ENCODE measurements around the gene CCDC12. TPM values are rescaled to one million over a fixed set of nuclear protein-coding genes. Genes with fewer than 3 reads are reported as not detected.

CCDC12 gene
- polyA plus RNA-seq (ENCODE audit: insufficient read length) = 45.4 TPM
- long read RNA-seq, donor 1, transcript CCDC12-211 (1 exons, 2,412 nt) = major isoform, 19 of 46 reads
- long read RNA-seq, donor 1, partial matches to known transcripts = 25 of 46 reads
- long read RNA-seq, donor 1, other reads (novel, unspliced or antisense) = 0 of 46 reads
- long read RNA-seq, donor 2, transcript CCDC12-211 (1 exons, 2,412 nt) = major isoform, 12 of 51 reads
- long read RNA-seq, donor 2, transcript CCDC12-204 (2 exons, 572 nt) = minor isoform, 7 of 51 reads
- long read RNA-seq, donor 2, partial matches to known transcripts = 23 of 51 reads
- long read RNA-seq, donor 2, other reads (novel, unspliced or antisense) = 5 of 51 reads
- long read RNA-seq, donor 3, transcript CCDC12-211 (1 exons, 2,412 nt) = major isoform, 13 of 37 reads
- long read RNA-seq, donor 3, partial matches to known transcripts = 23 of 37 reads
- long read RNA-seq, donor 3, other reads (novel, unspliced or antisense) = 0 of 37 reads
- long read RNA-seq, donor 4, transcript CCDC12-211 (1 exons, 2,412 nt) = major isoform, 5 of 5 reads
- long read RNA-seq, donor 4, partial matches to known transcripts = 0 of 5 reads
- long read RNA-seq, donor 4, other reads (novel, unspliced or antisense) = 0 of 5 reads
- long read RNA-seq, donor 5, transcript CCDC12-211 (1 exons, 2,412 nt) = major isoform, 21 of 99 reads
- long read RNA-seq, donor 5, partial matches to known transcripts = 66 of 99 reads
- long read RNA-seq, donor 5, other reads (novel, unspliced or antisense) = 7 of 99 reads
- long read RNA-seq, donor 6, transcript CCDC12-211 (1 exons, 2,412 nt) = major isoform, 8 of 37 reads
- long read RNA-seq, donor 6, partial matches to known transcripts = 21 of 37 reads
- long read RNA-seq, donor 6, other reads (novel, unspliced or antisense) = 7 of 37 reads
- long read RNA-seq, donor 7, transcript CCDC12-205 (4 exons, 897 nt) = minor isoform, 5 of 64 reads
- long read RNA-seq, donor 7, transcript CCDC12-211 (1 exons, 2,412 nt) = major isoform, 18 of 64 reads
- long read RNA-seq, donor 7, partial matches to known transcripts = 33 of 64 reads
- long read RNA-seq, donor 7, other reads (novel, unspliced or antisense) = 6 of 64 reads
- long read RNA-seq, donor 8, transcript CCDC12-211 (1 exons, 2,412 nt) = major isoform, 5 of 21 reads
- long read RNA-seq, donor 8, partial matches to known transcripts = 13 of 21 reads
- long read RNA-seq, donor 8, other reads (novel, unspliced or antisense) = 0 of 21 reads

DNA sequence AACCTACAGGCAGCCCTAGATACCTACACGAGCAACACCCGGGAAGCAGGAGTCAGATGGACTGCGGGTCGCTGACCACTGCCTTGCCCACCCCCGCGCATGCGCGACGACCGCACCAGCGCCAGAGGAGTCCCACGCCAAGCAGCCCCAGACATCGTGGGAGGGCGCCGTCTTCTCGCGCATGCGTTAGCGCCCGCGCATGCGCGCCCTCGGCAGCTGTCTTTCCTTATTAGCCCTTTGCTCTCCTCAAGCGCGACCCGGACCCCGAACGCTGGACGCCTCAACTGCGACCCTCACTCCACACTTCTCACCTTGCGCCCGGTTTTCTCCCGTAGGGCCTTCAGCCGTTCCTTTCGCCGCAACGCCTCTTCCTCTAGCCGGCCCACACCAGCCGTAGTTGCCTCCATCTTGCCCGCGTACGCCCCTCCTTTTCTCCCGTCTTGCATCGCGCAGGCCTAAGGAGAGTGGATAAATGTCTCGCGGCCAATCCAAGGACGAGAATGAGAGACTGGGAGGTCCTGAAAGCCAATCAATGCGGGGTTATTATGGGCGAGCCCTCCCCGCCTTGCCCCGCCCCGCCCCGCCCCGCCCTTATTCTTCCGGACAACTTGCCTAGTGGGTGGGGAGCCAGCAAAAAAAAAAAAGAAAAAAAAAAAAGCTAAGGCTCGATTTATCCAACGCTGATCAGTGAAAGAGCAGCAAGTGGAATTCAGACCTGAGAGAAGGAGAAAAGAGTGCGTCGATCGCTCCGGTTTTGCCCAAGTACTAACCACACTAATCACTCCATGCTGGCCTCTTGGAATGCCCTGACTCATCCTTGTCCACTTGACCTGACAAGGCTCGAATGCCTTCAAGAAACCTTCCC lies at the start of gene CCDC12:
Gene CCDC12 (minus strand): TSS at position 420 of the 865 bp plus-strand sequence. CDS start 13 bp downstream, at position 407.
- peak; percentile 98 for DNase-seq

DNA sequence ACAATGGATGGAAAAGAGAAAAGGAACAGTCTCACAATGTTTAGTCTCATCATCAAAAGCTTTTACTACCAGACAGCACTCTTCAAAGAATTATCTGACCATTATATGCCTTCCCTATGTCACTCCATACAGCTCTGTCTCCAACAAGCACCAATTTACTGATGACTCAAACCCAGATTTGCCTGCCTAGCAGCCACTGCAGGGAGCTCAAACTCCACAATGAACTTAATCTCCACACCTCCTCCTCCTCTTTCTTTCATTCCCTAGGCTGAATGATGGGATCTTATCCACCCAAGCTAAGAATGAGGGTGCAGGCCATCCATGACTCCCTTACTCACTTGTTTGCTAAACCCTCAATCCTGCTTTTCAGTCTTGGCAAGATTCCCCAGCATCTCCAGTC lies 48.4 kb upstream of the CCDC12 start:
- DNase-seq = no peak

- DNase-seq = no peak
These were observed 46.1 kb upstream of the CCDC12 start for GRCh38 chr3:47022641-47023071.

DNA sequence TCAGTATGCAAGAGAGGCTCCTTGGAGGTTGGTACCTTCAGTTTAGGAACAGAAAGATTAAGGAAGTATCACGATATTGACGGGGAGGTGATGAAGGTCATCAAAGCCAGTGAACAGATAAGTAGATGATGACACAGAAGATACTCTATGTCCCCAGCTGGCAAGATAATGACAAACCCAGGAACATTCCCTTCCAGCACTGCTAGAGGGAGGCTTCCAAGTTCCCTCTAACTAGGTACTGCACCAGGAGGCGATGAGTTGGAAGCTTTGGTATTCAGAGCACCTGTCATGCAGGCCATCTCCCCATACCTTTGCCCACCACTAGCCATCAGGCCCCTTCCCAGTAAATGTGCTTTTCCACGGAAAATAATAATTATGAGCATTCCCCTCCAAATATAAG lies 43.8 kb upstream of the CCDC12 start:
- no peak for DNase-seq

GRCh38 chr3:47019201-47019600 lies 42.7 kb upstream of the CCDC12 start:
- no peak for DNase-seq

DNA sequence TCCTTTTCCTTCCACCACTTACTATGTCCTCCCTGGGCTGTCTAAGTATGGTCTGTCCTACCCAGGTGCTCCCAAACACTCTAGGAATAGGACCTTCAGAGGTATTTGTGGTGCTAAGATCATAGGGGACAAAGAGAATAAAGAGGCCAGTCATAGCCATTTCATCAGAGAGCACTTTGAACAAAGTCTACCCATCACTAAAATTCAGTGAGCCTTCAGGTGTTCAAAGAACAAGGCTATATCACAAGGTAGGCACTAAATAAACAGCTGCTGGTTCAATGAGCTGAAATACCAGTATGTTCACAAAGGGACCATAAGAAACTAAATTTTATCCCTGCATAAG lies 41.7 kb upstream of the CCDC12 start:
- DNase-seq = no peak

DNA sequence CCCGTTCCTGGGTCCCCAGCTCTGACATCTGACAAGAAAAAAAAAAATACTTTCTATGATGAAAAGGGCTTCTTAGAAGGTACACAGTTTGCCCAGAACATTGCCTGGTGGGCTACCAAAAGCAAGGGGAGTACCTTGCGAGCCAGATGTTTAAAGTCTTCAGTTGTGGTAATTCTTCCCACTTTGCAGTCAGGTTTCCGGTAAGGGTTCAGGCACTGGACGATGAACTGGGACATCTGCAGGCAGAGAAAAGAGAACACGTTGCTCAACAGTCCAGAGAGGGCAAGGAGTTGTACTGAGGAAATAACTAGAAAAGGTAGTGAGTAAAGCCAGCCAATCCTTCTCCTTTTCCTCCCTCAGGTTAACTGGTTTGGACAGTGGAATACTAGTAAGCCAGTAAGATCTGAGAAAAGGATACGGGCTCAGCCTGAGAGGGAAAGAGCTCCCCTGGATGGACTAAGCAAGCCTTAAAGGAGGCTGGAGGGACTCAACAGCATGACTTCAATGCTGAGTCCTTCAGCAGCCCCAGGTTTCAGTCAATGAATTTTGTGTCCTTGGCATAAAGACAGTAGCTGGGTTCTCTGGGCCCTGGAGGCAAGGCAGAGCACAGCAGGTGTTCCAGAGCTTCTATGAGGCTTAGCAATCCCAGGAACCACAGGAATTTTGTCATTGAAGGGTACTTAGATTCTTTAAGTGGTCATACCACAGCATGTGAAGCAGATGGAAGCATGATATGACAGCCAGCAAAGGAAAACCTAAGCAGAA lies 41.1 kb upstream of the CCDC12 start:
- no peak for DNase-seq

DNA sequence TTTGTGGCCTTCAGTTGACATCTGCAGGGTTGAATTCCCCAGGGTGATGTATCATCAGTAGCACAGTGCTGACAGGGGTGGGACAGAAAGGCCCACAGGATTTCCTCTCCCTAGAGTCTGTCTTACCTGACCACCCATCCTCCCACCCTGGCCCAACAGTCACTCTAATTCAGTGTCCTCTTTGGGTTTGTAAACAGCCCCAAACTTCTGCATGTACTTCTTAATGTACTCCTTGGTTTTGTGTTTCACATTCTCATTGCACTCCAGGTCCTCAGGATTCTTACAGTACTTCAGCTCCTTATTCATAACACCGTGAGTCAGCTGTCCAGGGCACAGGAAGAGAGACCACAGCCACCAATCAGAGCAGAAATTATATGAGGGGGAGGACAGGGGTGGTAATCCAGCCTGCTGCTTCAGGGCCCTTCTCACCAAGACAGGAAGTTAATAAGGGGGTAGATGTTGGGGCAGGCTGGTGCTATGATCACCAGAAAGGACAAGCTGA lies 40.4 kb upstream of the CCDC12 start:
- DNase-seq = no peak

- no peak for DNase-seq
These were observed 39.8 kb upstream of the CCDC12 start for GRCh38 chr3:47016086-47016933.

GRCh38 chr3:47015151-47015550 lies 38.6 kb upstream of the CCDC12 start:
- no peak for DNase-seq

- no peak for DNase-seq
These were observed 37.5 kb upstream of the CCDC12 start for GRCh38 chr3:47014036-47014435.

GRCh38 chr3:47013231-47013630 lies 36.7 kb upstream of the CCDC12 start:
- DNase-seq = no peak

DNA sequence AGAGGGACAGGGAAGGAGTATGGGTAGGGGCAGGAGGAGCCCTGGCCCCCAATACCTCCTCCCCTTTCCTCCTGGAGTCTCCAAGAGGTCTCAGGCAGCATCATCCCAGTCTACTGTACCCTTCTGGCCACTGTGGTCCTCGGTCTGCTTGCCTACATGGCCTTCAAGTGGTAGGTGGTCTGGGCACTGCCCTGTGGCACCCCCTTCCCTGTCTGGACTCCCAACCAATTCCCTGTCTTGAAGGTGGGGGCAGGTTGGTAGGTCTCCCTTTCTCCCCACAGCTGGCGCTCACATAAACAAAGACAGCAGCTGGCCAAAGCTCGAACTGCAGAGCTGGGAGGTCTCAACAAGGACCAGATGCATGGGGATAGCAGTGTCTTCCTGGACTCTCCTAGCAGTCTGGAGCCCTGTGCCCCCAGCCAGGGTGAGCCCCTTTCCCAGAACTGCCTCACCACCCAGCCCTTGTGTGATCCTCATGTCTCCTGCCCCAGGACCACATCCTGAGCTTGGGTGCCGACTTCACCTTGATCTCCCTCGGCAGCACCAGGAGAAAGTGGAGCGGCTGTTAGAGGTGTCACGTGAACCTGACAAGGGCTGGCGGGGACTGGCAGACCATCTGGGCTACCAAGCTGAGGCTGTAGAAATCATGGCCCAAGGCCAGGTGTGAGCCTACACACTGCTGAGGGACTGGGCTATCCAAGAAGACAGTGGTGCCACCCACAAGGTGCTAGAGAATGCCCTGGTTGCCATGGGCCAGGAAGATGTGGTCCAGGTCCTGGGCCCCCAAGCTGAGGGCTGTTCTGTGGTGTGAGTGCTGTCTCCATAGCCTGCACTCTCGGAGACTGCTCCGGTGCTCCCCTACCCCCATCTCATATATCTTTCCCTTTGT lies 36.0 kb upstream of the CCDC12 start:
- DNase-seq = no peak

GRCh38 chr3:47011371-47011770 lies 34.8 kb upstream of the CCDC12 start:
- DNase-seq = no peak

DNA sequence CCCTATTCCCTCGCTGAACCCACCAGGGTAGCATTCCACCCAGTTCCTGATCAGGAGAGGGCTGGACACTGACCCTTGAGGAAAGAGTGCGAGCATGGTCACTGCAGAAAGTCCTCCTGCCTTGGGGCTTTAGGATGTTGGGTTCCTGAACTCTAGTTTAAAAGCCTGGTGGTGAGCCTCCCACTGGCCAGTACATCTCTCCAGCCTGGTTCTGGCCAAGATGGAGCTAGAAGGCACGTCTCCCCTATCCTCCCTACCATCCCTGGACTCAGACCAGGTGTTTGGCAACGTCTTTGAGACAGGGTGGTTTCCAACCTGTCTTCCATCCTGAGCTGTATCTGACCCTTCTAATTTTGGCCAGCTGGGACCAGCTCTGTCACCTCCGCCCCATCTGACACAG lies 34.4 kb upstream of the CCDC12 start:
- DNase-seq = no peak

- no peak for DNase-seq
These were observed 33.7 kb upstream of the CCDC12 start for GRCh38 chr3:47010111-47010712.

- DNase-seq = peak; percentile 91
These were observed 32.9 kb upstream of the CCDC12 start for GRCh38 chr3:47009225-47010110.
